Measurements from ENCODE around the gene TBC1D22A.

TBC1D22A gene

GRCh38 chr22:47032091-47032943 is 269.9 kb downstream of the TBC1D22A start:
- Histone ChIP-seq H3K27ac (ENCODE audit: low read length) (no peak overlapping the region), H3K27me3 (ENCODE audit: insufficient read depth, low read length) (no peaks in the 10 kb centered on the region), H3K36me3 (ENCODE audit: insufficient read depth, low read depth, low read length) (no peaks in the 10 kb centered on the region), H3K9me3 (ENCODE audit: insufficient read depth, low read depth, low read length) (no peaks in the 10 kb centered on the region), H3K4me1 (ENCODE audit: insufficient read depth, low read length) (peaks cover 10% of the 10 kb centered on the region; the same call in 1 of the 2 replicates), H3K4me3 (ENCODE audit: low read length) (no peak overlapping the region), H3K9ac (ENCODE audit: low read depth, low read length) (no peak overlapping the region)

DNA sequence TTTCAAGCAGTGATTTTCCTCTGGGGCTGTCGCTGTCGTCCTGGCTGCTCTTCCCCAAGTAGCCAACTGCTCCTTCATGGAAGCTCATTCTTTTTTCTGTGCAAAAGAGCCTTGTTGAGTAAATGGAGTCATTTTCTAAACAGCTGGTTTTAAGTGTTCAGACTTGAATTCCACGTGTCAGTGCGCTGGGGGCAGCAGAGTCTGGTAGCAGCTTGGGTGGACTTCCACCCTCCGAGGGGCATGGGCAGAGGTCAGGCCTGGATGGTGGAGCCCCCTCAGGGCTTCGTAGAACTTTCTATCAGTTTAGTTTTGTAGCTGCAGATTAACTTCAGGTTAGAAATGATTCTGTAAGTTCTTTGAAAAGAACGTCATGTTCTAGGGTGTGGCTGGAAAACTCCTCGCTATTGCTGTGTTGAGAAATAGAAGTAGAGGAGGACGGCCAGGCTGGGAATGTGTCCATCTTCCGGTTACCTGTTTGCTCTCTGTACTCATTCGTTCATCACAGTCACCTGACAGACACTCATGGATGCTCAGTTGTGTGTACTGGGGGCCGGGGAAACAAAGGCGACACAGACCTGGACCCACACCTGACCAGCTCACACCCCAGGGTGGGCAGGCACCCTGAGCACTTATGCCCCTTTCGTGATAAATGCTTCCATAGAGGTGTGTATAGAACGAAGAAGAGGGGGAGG is 270.7 kb downstream of the TBC1D22A start:
- no peaks in the 10 kb centered on the region for H3K36me3 ChIP-seq (ENCODE audit: insufficient read depth, low read depth, low read length)
- no peak overlapping the region for H3K27ac ChIP-seq (ENCODE audit: low read length)
- H3K9me3 ChIP-seq (ENCODE audit: insufficient read depth, low read depth, low read length), result no peaks in the 10 kb centered on the region
- 0 out of 2 replicates have a peak, but pooled peaks cover 4% of the 10 kb centered on the region for H3K4me1 ChIP-seq (ENCODE audit: insufficient read depth, low read length)
- no peaks in the 10 kb centered on the region for H3K27me3 ChIP-seq (ENCODE audit: insufficient read depth, low read length)
- H3K4me3 ChIP-seq (ENCODE audit: low read length), result no peak overlapping the region
- H3K9ac ChIP-seq (ENCODE audit: low read depth, low read length), result no peak overlapping the region

DNA sequence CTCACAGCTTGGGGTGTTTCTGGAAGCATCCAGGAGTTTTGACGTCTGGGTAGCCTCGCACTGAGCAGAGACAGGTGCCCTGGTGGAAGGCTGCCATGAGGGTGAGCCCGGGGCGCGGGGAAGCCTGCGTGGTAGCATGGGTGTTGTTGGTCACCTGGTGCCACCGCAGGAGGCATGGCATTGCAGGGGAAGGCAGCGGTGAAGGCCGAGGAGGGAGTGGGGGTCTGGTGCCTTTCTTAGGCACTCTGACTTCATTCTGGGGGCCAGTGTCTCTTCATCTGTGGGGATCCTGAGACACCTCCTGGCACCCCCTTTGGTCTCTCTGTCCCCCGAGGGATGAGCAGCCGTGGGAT is 271.2 kb downstream of the TBC1D22A start:
- Histone ChIP-seq H3K27ac (ENCODE audit: low read length) (no peak overlapping the region), H3K4me3 (ENCODE audit: low read length) (no peak overlapping the region), H3K4me1 (ENCODE audit: insufficient read depth, low read length) (0 out of 2 replicates have a peak, but pooled peaks cover 1% of the 10 kb centered on the region), H3K9me3 (ENCODE audit: insufficient read depth, low read depth, low read length) (no peaks in the 10 kb centered on the region), H3K9ac (ENCODE audit: low read depth, low read length) (no peak overlapping the region), H3K36me3 (ENCODE audit: insufficient read depth, low read depth, low read length) (no peaks in the 10 kb centered on the region), H3K27me3 (ENCODE audit: insufficient read depth, low read length) (no peaks in the 10 kb centered on the region)

DNA sequence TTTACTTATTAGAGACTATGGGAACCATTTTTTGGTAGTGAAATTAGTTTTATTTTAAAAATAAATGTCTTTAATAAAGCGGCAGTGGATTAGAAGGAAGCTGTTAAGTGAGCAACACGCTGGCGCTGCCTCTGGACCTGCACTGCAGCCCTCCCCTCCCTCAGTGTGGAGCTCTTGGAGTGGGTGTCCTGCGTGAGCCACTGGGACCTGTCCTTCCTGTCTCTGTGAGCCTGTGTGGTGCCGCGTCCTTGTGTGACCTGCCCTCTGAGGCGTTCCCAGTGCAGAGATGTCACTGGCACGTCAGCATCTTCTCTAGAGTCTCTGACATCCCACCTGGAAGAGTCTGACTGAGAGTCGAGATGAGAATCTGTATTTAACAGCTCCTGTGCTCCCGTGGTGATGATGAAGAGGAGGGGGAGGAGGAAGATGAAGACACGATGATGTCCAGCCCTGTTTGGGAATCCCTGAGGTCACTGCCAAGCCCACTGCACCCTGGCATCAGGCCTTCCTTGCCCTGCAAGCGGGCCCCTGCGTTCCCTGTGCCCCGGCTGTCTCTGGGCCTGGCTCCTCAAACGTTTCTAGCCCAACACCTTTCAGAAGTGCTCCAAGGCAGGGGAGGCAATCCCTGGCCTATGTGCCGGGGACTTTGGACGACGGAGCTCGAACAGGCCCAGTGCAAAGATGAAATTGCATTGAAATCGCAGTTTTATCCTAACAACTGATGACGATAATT is 271.8 kb downstream of the TBC1D22A start:
- no peaks in the 10 kb centered on the region for H3K4me1 ChIP-seq (ENCODE audit: insufficient read depth, low read length)
- H3K9me3 ChIP-seq (ENCODE audit: insufficient read depth, low read depth, low read length), result no peaks in the 10 kb centered on the region
- no peak overlapping the region for H3K9ac ChIP-seq (ENCODE audit: low read depth, low read length)
- no peak overlapping the region for H3K27ac ChIP-seq (ENCODE audit: low read length)
- H3K27me3 ChIP-seq (ENCODE audit: insufficient read depth, low read length), result no peaks in the 10 kb centered on the region
- H3K36me3 ChIP-seq (ENCODE audit: insufficient read depth, low read depth, low read length), result no peaks in the 10 kb centered on the region
- H3K4me3 ChIP-seq (ENCODE audit: low read length), result no peak overlapping the region

DNA sequence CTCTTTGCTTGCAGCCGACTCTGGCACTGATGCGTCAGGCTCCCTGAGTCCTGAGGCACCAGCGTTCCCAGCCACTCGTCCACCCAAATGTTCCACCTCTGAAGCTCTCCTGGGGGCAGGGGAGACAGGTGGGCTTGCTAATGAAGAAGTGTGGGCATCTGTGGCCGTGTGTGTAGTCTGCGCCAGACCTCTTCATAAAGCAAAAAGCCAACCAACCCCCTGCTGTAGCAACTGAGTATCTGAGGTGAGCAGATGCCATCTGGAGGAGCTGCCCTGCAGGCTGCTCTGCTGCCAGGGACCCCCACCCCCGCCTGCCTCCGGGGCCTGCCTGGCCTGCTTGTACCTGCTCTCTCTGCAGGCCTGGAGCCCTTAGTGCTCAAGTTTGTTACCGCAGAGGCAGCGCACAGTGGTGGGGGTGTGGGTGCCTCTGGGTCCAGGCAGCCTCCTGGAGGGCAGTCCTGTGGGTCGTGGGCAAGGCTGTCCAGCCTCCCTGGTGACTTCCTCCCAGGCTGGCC is 272.5 kb downstream of the TBC1D22A start:
- Histone ChIP-seq H3K36me3 (ENCODE audit: insufficient read depth, low read depth, low read length) (no peaks in the 10 kb centered on the region), H3K4me3 (ENCODE audit: low read length) (no peak overlapping the region), H3K9ac (ENCODE audit: low read depth, low read length) (no peak overlapping the region), H3K27me3 (ENCODE audit: insufficient read depth, low read length) (no peaks in the 10 kb centered on the region), H3K4me1 (ENCODE audit: insufficient read depth, low read length) (no peaks in the 10 kb centered on the region), H3K27ac (ENCODE audit: low read length) (no peak overlapping the region), H3K9me3 (ENCODE audit: insufficient read depth, low read depth, low read length) (no peaks in the 10 kb centered on the region)

DNA sequence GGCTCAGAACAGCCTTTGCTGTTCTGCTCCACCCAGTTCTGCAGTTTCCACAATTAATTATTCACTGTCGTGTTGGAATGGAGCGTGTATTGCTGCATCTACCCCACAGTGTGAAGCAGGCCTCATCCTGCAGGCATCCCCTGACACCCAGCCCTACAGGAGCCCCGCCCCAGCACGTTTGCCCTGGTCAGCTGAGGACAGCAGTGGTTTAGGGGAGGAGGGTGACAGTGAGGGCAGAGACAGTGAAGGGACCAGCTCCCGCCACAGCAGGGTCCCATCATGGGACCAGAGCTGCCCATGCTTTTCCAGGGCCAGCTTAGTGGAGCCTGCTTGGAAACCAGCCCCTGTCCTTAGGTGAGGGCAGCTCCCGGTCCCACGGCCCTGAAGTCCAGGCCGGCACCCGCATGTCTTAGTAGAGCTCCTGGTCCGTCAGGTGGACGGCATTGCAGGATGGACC is 273.0 kb downstream of the TBC1D22A start:
- H3K9me3 ChIP-seq (ENCODE audit: insufficient read depth, low read depth, low read length), result no peaks in the 10 kb centered on the region
- no peaks in the 10 kb centered on the region for H3K36me3 ChIP-seq (ENCODE audit: insufficient read depth, low read depth, low read length)
- H3K27me3 ChIP-seq (ENCODE audit: insufficient read depth, low read length), result no peaks in the 10 kb centered on the region
- no peak overlapping the region for H3K9ac ChIP-seq (ENCODE audit: low read depth, low read length)
- H3K27ac ChIP-seq (ENCODE audit: low read length), result no peak overlapping the region
- H3K4me3 ChIP-seq (ENCODE audit: low read length), result no peak overlapping the region
- H3K4me1 ChIP-seq (ENCODE audit: insufficient read depth, low read length), result no peaks in the 10 kb centered on the region

DNA sequence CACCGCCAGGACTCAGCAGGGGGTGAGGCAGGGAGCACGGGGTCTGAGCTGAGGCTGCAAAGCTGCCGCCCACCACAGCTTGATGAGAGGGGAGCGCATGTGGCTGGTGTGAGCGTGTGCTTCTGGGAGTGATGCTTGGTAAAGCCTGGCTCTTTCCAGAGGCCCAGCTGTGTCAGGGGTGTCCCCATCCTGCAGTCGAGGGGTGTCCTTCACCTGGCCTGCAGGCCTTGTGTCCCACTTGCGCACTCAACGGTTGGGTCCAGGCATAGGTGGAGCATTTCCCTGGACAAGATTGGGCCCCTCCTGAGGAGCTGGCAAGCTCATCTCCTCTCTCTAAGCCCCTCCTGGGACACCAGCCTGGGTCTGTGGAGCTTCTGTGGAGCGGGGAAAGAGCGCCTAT is 273.9 kb downstream of the TBC1D22A start:
- H3K36me3 ChIP-seq (ENCODE audit: insufficient read depth, low read depth, low read length), result no peaks in the 10 kb centered on the region
- no peak overlapping the region for H3K9ac ChIP-seq (ENCODE audit: low read depth, low read length)
- H3K9me3 ChIP-seq (ENCODE audit: insufficient read depth, low read depth, low read length), result no peaks in the 10 kb centered on the region
- H3K27ac ChIP-seq (ENCODE audit: low read length), result no peak overlapping the region
- no peaks in the 10 kb centered on the region for H3K4me1 ChIP-seq (ENCODE audit: insufficient read depth, low read length)
- no peaks in the 10 kb centered on the region for H3K27me3 ChIP-seq (ENCODE audit: insufficient read depth, low read length)
- no peak overlapping the region for H3K4me3 ChIP-seq (ENCODE audit: low read length)

DNA sequence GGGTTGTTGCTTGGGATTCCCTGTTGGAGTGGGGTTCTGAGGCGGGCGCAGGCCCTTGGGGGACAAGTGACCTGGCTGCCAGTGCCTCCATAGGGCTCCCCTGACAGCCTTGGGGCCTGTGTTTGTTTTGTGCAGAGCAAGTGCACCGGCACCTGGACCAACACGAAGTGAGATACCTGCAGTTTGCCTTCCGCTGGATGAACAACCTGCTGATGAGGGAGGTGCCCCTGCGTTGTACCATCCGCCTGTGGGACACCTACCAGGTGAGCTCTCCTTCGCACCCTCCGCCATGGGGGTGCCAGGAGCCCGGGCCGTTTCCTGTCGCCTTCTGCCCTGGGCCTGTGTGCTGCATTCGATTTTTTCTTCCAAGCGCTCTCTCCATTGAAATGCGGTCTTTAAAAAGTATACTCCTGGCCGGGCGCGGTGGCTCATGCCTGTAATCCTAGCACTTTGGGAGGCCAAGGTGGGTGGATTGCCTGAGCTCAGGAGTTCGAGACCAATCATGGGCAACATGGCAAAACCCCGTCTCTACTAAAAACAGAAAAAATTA is 274.6 kb downstream of the TBC1D22A start:
- Histone ChIP-seq H3K27ac (ENCODE audit: low read length) (no peak overlapping the region), H3K36me3 (ENCODE audit: insufficient read depth, low read depth, low read length) (no peaks in the 10 kb centered on the region), H3K9ac (ENCODE audit: low read depth, low read length) (no peak overlapping the region), H3K9me3 (ENCODE audit: insufficient read depth, low read depth, low read length) (no peaks in the 10 kb centered on the region), H3K4me1 (ENCODE audit: insufficient read depth, low read length) (no peaks in the 10 kb centered on the region), H3K4me3 (ENCODE audit: low read length) (no peak overlapping the region), H3K27me3 (ENCODE audit: insufficient read depth, low read length) (no peaks in the 10 kb centered on the region)

DNA sequence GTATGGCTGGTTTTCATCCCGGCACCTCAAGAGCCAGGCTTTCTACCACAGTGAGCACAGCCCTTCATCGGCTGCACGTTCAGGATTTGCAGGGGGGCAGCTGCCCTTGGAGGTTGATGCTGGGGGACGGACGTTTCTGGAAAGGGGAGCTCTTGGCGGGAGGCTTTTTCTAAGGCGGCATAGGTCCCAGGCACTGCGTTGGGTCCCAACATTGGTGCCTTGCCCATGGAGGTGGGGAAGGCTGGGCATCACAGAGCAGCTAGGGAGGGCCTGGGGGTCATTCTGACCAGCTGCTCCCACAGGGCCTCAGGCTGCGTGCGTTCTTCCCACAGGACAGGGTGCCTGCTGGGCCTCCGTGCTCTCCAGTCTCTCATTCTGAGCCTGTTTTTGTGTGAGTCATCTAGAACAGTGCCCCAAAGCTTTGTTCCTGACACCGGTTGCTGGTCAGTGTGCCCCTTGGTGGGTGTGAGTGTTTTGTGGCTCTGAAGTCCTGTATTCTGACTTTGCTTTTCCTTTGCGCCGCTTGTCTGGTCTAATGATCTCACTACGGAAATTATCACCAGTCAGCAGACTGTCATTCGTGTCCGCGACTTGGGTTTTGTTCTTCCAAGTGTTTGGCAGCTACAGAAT is 275.9 kb downstream of the TBC1D22A start:
- H3K9ac ChIP-seq (ENCODE audit: low read depth, low read length), result no peak overlapping the region
- no peak overlapping the region for H3K27ac ChIP-seq (ENCODE audit: low read length)
- no peaks in the 10 kb centered on the region for H3K4me1 ChIP-seq (ENCODE audit: insufficient read depth, low read length)
- no peak overlapping the region for H3K4me3 ChIP-seq (ENCODE audit: low read length)
- no peaks in the 10 kb centered on the region for H3K27me3 ChIP-seq (ENCODE audit: insufficient read depth, low read length)
- no peaks in the 10 kb centered on the region for H3K9me3 ChIP-seq (ENCODE audit: insufficient read depth, low read depth, low read length)
- H3K36me3 ChIP-seq (ENCODE audit: insufficient read depth, low read depth, low read length), result no peaks in the 10 kb centered on the region

GRCh38 chr22:47039356-47039755 is 276.9 kb downstream of the TBC1D22A start:
- H3K9me3 ChIP-seq (ENCODE audit: insufficient read depth, low read depth, low read length), result no peaks in the 10 kb centered on the region
- H3K4me1 ChIP-seq (ENCODE audit: insufficient read depth, low read length), result no peaks in the 10 kb centered on the region
- no peak overlapping the region for H3K27ac ChIP-seq (ENCODE audit: low read length)
- H3K4me3 ChIP-seq (ENCODE audit: low read length), result no peak overlapping the region
- H3K27me3 ChIP-seq (ENCODE audit: insufficient read depth, low read length), result no peaks in the 10 kb centered on the region
- no peak overlapping the region for H3K9ac ChIP-seq (ENCODE audit: low read depth, low read length)
- H3K36me3 ChIP-seq (ENCODE audit: insufficient read depth, low read depth, low read length), result no peaks in the 10 kb centered on the region
